Spinal cord (tissue), 10 donors: ENCODE results near the gene LTB4R. TPM values are rescaled to one million over a fixed set of nuclear protein-coding genes. Genes with fewer than 3 reads are reported as not detected.

Experiments
- DNase-seq, 6 donors: peaks; one replicate each; pipeline versions ENCODE4 v3.0.0 to v3.0.0-alpha.2; 2013 to 2015; ENCODE audit warnings: low spot score in 6 of 6, low read depth in 4 of 6
- H3K27ac ChIP-seq: one replicate; pipeline ENCODE4 v1.5.1; 2013; ENCODE audit warnings: low read depth, low read length, control low read depth
- H3K27me3 ChIP-seq: one replicate; pipeline ENCODE4 v1.6.1; 2013; ENCODE audit warnings: low read length; ENCODE audit not compliant: control insufficient read depth, insufficient read depth
- H3K36me3 ChIP-seq: one replicate; pipeline ENCODE4 v1.6.1; 2013; ENCODE audit warnings: low read length; ENCODE audit not compliant: control insufficient read depth, insufficient read depth
- H3K4me1 ChIP-seq: one replicate; pipeline ENCODE4 v1.6.1; 2013; ENCODE audit warnings: low read length; ENCODE audit not compliant: control insufficient read depth, insufficient read depth
- H3K4me3 ChIP-seq: one replicate; pipeline ENCODE4 v1.5.1; 2013; ENCODE audit warnings: low read depth, low read length, control low read depth
- H3K9me3 ChIP-seq: one replicate; pipeline ENCODE4 v1.6.1; 2013; ENCODE audit warnings: low read length; ENCODE audit not compliant: control insufficient read depth, insufficient read depth
- WGBS: methylation state at CpG from one replicate; pipeline ENCODE4 v1.1.5; 2013; ENCODE audit warnings: missing lambda C conversion rate; ENCODE audit not compliant: insufficient coverage; 5-methylcytosine and 5-hydroxymethylcytosine counted together
- polyA plus RNA-seq, 2 donors: library from polyadenylated mRNA; unstranded; fragments of 120-200 nt; gene quantifications; one replicate each; pipeline ENCODE4 v1.2.1, GENCODE V29; 2013; ENCODE audit not compliant: insufficient read length in 2 of 2
- total RNA-seq, 2 donors: library from RNA; depleted of rRNA in 1 of 2; stranded (reverse); fragments of 120-200 nt in 1 of 2; fragments of >200 nt in 1 of 2; gene quantifications; one replicate each; pipeline versions ENCODE4 v1.2.3 to v1.2.4, GENCODE V29; 2013 to 2014
- donor health status: healthy.

The LTB4R gene
- total and polyA plus RNA-seq, 4 donors, result 2.7 to 6.2 (median 3.3) TPM

GRCh38 chr14:24277606-24278321 is 33.5 kb upstream of the LTB4R start:
- Histone ChIP-seq H3K4me1 (no peaks in the 10 kb centered on the region), H3K4me3 (no peak overlapping the region), H3K27ac (no peak overlapping the region), H3K9me3 (no peaks in the 10 kb centered on the region), H3K27me3 (no peaks in the 10 kb centered on the region), H3K36me3 (no peaks in the 10 kb centered on the region)
- WGBS, result 92% methylated on average over 11 of the region's 11 CpGs
- DNase-seq, result no peak

- H3K27ac ChIP-seq, result no peak overlapping the region
- no peaks in the 10 kb centered on the region for H3K36me3 ChIP-seq
- H3K4me3 ChIP-seq, result no peak overlapping the region
- WGBS, result 95% methylated on average over 5 of the region's 5 CpGs
- no peaks in the 10 kb centered on the region for H3K27me3 ChIP-seq
- H3K4me1 ChIP-seq, result no peaks in the 10 kb centered on the region
- H3K9me3 ChIP-seq, result no peaks in the 10 kb centered on the region
- DNase-seq, result no peak
Measured at GRCh38 chr14:24278424-24278823, 32.9 kb upstream of the LTB4R start.

- H3K4me1 ChIP-seq, result no peaks in the 10 kb centered on the region
- no peak for DNase-seq
- no peak overlapping the region for H3K27ac ChIP-seq
- no peaks in the 10 kb centered on the region for H3K36me3 ChIP-seq
- 72% methylated on average over 8 of the region's 11 CpGs for WGBS
- no peaks in the 10 kb centered on the region for H3K9me3 ChIP-seq
- no peaks in the 10 kb centered on the region for H3K27me3 ChIP-seq
- H3K4me3 ChIP-seq, result no peak overlapping the region
Measured at GRCh38 chr14:24279301-24280186, 31.8 kb upstream of the LTB4R start.

GRCh38 chr14:24280797-24281460 is 30.4 kb upstream of the LTB4R start:
- 97% methylated on average over 6 of the region's 6 CpGs for WGBS
- Histone ChIP-seq H3K4me3 (no peak overlapping the region), H3K36me3 (no peaks in the 10 kb centered on the region), H3K4me1 (no peaks in the 10 kb centered on the region), H3K27ac (no peak overlapping the region), H3K27me3 (no peaks in the 10 kb centered on the region), H3K9me3 (no peaks in the 10 kb centered on the region)
- DNase-seq, result no peak

GRCh38 chr14:24281636-24282035 is 29.7 kb upstream of the LTB4R start:
- no peaks in the 10 kb centered on the region for H3K27me3 ChIP-seq
- no peaks in the 10 kb centered on the region for H3K36me3 ChIP-seq
- H3K9me3 ChIP-seq, result no peaks in the 10 kb centered on the region
- H3K27ac ChIP-seq, result no peak overlapping the region
- H3K4me1 ChIP-seq, result no peaks in the 10 kb centered on the region
- DNase-seq, result no peak
- no peak overlapping the region for H3K4me3 ChIP-seq
- WGBS, result 98% methylated on average over 3 of the region's 7 CpGs

DNA sequence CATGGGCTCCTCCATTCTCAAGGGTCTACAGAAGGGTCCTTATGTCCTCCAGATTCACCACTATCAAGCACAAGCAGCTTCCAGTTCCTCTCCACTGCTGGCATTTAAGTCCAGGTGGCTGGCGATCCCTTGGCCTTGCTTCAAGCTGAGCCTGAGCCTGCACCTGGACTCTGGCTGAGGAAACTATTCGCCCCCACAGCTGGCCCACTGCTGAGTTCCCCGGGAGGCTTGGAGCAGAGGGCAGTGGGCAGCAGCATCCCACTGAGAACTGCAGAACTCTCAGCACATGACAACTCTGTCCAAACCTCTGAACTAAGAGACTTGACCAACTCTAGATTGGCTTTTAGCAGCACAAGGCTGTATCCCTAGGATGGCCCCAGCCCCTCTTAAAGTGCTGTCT is 28.6 kb upstream of the LTB4R start:
- no peak overlapping the region for H3K4me3 ChIP-seq
- no peaks in the 10 kb centered on the region for H3K36me3 ChIP-seq
- DNase-seq, result no peak
- H3K4me1 ChIP-seq, result no peaks in the 10 kb centered on the region
- H3K9me3 ChIP-seq, result no peaks in the 10 kb centered on the region
- no peak overlapping the region for H3K27ac ChIP-seq
- 67% methylated on average over 3 of the region's 3 CpGs for WGBS
- H3K27me3 ChIP-seq, result no peaks in the 10 kb centered on the region

DNA sequence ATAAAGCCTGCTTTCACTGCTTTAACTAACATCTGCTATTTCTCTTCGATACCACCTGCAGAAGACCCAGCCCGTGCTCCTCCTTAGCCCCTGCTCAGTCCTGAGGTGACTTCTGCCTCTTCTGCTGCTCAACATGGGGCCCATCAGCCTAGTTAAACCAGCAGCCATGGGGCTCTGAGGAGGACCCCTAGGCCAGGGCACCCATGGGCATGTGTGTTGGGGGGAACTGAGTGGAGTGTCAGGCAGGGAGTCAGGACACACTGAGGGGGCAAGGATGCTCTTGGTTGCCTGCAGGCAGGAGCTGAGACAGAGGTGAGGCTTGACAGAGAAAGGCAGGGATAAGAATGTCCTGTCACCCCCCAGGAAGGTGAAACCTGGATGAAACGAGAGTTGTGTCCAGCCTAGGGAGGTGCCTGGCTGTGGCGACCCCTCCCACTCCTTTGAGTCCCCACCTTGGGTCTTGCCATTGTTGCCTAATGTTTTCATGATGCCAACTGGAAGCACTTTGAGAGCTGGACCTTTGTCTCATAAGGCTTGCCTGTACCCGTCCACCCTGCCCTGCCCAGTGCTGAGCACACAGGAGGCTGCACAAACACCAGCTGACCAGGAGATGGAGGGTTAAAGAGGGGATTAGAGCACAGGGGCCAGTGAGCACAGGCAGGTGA is 27.4 kb upstream of the LTB4R start:
- Histone ChIP-seq H3K9me3 (no peaks in the 10 kb centered on the region), H3K27me3 (no peaks in the 10 kb centered on the region), H3K4me3 (no peak overlapping the region), H3K4me1 (no peaks in the 10 kb centered on the region), H3K27ac (no peak overlapping the region), H3K36me3 (no peaks in the 10 kb centered on the region)
- 97% methylated on average over 5 of the region's 5 CpGs for WGBS
- DNase-seq, result no peak

DNA sequence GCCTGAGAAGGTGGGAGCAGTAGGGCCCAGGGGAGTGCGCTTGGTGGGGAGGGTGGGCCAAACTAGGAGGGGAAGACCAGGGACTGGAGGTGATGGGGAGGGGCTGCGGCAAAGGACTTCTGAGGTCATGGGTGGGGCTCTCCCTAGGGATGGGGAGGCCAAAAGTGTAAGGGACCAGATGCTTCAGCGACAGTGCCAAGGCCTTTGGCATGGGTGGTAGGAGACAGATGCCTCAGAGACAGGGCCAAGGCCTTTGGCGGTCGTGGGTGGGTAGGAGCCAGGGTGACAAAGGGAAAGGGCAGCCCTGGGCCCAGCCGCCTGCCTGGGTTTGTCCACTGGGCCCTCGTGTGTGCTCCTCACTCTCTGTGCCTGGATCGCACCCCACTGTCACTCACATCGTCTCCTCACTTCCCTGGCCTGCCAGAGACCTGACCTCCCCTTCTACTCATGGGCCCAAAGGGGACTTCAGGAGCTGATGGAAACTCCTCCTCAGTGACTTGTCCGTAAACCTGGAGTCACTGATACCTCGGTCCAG is 26.7 kb upstream of the LTB4R start:
- Histone ChIP-seq H3K9me3 (no peaks in the 10 kb centered on the region), H3K27ac (no peak overlapping the region), H3K4me3 (no peak overlapping the region), H3K4me1 (no peaks in the 10 kb centered on the region), H3K36me3 (no peaks in the 10 kb centered on the region), H3K27me3 (no peaks in the 10 kb centered on the region)
- peak in 1 of 6 donors; percentile 28 for DNase-seq
- 86% methylated on average over 9 of the region's 11 CpGs for WGBS

DNA sequence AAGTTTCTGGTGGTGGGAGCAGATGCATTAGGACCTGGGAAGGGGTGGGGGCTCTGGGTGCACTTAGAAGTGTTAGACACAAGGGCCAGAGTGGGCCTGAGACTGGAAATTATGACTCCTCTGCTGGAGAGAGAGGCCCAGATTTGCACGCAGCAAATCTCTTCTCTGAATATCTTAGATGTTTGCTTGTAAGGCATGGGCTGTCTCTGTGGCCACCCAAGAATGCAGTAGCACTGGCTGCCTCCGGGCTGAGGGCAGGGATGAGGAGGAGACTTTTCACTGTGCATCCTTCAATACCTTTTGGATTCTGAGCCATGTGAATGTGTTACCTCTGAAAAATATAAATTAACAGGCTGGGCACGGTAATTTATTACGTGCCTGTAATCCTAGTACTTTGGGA is 26.0 kb upstream of the LTB4R start:
- WGBS, result 88% methylated on average over 2 of the region's 4 CpGs

More for the DNA sequence above, 26.0 kb upstream of the LTB4R start:
- Histone ChIP-seq H3K27ac (no peak overlapping the region), H3K4me3 (no peak overlapping the region), H3K36me3 (peaks cover 4% of the 10 kb centered on the region), H3K27me3 (no peaks in the 10 kb centered on the region), H3K4me1 (no peaks in the 10 kb centered on the region), H3K9me3 (no peaks in the 10 kb centered on the region)
- no peak for DNase-seq
